Type B pancreatic cell (in vitro differentiated cells): ENCODE results near the gene SP6. TPM values are rescaled to one million over a fixed set of nuclear protein-coding genes. Genes with fewer than 3 reads are reported as not detected.

ENCODE experiments used
- DNase-seq: peaks from one replicate; pipeline ENCODE4 v3.0.0; 2021; ENCODE audit warnings: mixed read lengths; ENCODE audit not compliant: unreplicated experiment; ENCODE audit errors: extremely low spot score
- H3K27ac Mint-ChIP-seq: 2 replicates; pipeline ENCODE4 v1.8.0; 2021; ENCODE audit warnings: mild to moderate bottlenecking, mixed read lengths
- H3K27me3 Mint-ChIP-seq: 2 replicates; pipeline ENCODE4 v1.8.0; 2021; ENCODE audit warnings: mixed read lengths
- H3K36me3 Mint-ChIP-seq: 2 replicates; pipeline ENCODE4 v1.8.0; 2021; ENCODE audit warnings: mixed read lengths
- H3K4me1 Mint-ChIP-seq: one replicate; pipeline ENCODE4 v1.8.0; 2021; ENCODE audit warnings: mixed read lengths; ENCODE audit not compliant: unreplicated experiment
- H3K4me3 Mint-ChIP-seq: 2 replicates; pipeline ENCODE4 v1.8.0; 2021; ENCODE audit warnings: mild to moderate bottlenecking, mixed read lengths
- H3K9me3 Mint-ChIP-seq: 2 replicates; pipeline ENCODE4 v1.8.0; 2021; ENCODE audit warnings: mixed read lengths
- total RNA-seq: library from RNA; stranded (reverse); gene quantifications from 2 replicates; pipeline ENCODE4 v1.2.1, GENCODE V29; 2021; ENCODE audit warnings: low replicate concordance
- TF ChIP-seq, protein P1 (sequence below): fragments of 200-600 bp; sonication (generic); conservative IDR thresholded peaks from 2 replicates; pipeline ENCODE4 v1.5.0; 2021; ENCODE audit warnings: antibody characterized with exemption, mild to moderate bottlenecking

SP6 gene
- total RNA-seq, 1 donor from 2014 or later, result 19.3 TPM

DNA sequence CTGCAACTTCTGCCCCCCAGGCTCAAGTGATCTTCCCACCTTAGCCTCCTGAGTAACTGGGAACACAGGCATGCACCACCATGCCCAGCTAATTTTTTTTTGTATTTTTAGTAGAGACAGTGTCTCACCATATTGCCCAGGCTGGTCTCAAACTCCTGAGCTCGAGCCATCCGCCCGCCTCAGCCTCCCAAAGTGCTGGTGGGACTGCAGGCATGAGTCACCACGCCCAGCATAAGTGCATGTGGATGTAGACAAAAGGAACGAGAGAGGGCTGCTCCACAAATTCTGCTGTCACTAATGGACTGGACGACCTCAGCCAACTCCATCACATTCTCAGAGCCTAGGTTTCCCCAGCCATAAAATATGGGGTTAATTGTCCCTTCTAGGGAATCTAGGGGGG lies 37.3 kb upstream of the SP6 start:
- peaks cover 3% of the 10 kb centered on the region for H3K27me3 Mint-ChIP-seq

DNA sequence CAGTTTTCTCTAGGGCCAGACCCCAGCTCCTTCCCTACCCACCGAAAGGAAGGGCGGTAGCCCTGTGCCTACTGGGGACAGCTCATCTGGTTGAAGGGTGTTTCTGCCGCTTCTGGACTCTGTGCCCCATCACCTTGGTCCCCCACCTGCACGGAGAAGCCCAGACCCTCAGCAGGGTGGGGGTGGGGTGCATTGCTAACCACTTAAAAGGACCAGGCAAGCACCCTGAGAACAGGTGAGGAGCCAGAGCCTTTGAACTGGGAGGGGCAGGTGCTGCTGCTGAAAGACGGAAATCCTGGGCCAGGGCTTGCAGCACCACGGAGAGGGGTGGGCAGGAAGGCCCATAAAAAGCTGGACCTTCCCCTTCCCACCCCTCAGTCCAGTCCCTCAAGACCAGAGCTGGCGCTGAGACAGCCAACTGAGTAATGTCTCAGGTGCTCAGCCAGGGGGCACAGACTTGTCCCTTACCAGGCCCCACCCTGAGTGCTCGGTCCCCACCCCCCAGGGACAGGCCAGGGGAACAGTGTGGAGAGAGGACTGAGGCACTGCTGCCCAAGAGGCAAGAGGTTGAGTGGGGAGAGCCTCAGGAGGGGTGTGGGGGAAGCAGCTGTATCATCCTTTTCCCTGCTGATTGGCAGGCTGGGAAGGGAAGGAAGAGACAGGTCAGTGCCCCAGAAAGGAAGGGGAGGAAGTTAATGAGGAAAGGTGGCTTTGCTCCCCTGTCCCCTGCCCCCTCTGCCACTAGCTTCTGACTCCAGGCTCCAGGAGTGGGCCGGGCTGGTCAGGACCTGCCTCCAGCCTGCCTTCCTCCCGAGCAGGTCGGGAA lies 34.2 kb upstream of the SP6 start:
- H3K27me3 Mint-ChIP-seq, result peaks cover 21% of the 10 kb centered on the region
- TF ChIP-seq, protein P1, sequence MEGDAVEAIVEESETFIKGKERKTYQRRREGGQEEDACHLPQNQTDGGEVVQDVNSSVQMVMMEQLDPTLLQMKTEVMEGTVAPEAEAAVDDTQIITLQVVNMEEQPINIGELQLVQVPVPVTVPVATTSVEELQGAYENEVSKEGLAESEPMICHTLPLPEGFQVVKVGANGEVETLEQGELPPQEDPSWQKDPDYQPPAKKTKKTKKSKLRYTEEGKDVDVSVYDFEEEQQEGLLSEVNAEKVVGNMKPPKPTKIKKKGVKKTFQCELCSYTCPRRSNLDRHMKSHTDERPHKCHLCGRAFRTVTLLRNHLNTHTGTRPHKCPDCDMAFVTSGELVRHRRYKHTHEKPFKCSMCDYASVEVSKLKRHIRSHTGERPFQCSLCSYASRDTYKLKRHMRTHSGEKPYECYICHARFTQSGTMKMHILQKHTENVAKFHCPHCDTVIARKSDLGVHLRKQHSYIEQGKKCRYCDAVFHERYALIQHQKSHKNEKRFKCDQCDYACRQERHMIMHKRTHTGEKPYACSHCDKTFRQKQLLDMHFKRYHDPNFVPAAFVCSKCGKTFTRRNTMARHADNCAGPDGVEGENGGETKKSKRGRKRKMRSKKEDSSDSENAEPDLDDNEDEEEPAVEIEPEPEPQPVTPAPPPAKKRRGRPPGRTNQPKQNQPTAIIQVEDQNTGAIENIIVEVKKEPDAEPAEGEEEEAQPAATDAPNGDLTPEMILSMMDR, result no peak

More for the DNA sequence above, 37.3 kb upstream of the SP6 start:
- no peaks in the 10 kb centered on the region for H3K9me3 Mint-ChIP-seq
- TF ChIP-seq, protein P1, result no peak
- DNase-seq, result no peak
- peak overlapping the region; percentile 74 for H3K27ac Mint-ChIP-seq
- H3K4me1 Mint-ChIP-seq, result peaks cover 14% of the 10 kb centered on the region
- H3K4me3 Mint-ChIP-seq, result no peak overlapping the region
- H3K36me3 Mint-ChIP-seq, result no peaks in the 10 kb centered on the region

DNA sequence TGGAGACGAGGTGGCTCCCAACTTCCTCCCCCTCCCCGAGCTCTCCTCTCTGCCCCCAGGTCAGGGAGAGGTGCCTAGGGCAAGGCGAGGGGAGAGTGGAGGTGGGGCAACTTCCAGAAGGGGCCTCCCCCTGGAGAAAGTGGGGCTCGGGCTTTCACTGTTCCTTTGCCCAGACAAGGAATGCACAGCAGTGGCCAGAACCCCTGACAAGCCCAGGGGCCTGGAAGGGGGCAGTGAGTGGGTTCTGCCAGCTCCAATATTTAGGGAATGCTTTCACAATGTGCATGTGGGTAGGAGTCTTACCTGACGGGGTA lies 33.4 kb upstream of the SP6 start:
- DNase-seq, result no peak
- H3K9me3 Mint-ChIP-seq, result no peaks in the 10 kb centered on the region
- peak overlapping the region; percentile 49 for H3K4me3 Mint-ChIP-seq
- no peaks in the 10 kb centered on the region for H3K36me3 Mint-ChIP-seq
- H3K4me1 Mint-ChIP-seq, result peaks cover 15% of the 10 kb centered on the region
- H3K27me3 Mint-ChIP-seq, result peaks cover 23% of the 10 kb centered on the region
- TF ChIP-seq, protein P1, result no peak
- peak overlapping the region; percentile 84 for H3K27ac Mint-ChIP-seq

More for the DNA sequence above, 34.2 kb upstream of the SP6 start:
- peaks cover 15% of the 10 kb centered on the region for H3K4me1 Mint-ChIP-seq
- H3K36me3 Mint-ChIP-seq, result no peaks in the 10 kb centered on the region
- no peaks in the 10 kb centered on the region for H3K9me3 Mint-ChIP-seq
- DNase-seq, result no peak
- peak overlapping the region; percentile 84 for H3K27ac Mint-ChIP-seq
- H3K4me3 Mint-ChIP-seq, result peak overlapping the region; percentile 49

DNA sequence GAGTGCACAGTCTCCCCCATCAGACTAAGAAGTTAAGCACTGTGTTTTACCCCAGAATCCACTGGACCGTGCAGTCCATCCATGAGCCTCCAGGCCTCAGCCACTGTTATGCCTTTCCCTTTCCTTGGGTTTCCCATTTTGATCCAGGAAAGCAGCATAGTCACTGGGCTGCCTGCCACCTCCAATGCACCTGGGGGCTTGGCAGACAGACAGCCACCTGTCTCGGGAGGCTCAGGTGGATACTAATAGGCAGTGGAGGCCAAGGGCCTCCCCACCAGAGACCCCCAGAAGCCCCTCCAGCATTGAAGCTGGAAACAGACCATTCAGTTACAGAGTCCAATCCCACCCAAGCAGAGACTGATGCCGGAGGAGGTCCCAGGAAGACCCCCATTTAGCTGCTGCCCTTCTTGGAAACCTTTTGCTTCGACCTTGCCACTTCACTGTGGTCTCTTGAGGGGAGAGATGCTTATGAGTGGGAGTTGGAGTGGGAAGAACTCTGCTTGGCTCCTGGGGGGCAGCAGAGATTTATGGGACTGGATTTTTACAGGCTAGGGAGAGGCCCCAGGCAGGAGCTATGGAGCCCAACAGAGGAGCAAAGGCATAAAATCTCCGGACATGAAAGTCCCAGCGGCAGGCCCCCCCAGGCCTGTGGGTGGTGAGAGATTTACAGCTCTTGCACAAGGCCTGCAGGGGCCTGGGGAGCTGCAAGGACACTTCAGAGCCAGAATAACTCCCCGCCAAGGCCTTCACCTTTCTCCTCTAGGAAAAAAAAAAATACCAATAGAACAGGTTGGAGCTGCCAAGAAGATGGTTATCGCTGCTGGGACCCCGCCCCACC lies 32.8 kb upstream of the SP6 start:
- peaks cover 28% of the 10 kb centered on the region for H3K27me3 Mint-ChIP-seq
- peak overlapping the region; percentile 84 for H3K27ac Mint-ChIP-seq
- H3K4me3 Mint-ChIP-seq, result peak overlapping the region; percentile 49
- H3K36me3 Mint-ChIP-seq, result no peaks in the 10 kb centered on the region
- no peak for DNase-seq
- no peaks in the 10 kb centered on the region for H3K9me3 Mint-ChIP-seq
- peaks cover 20% of the 10 kb centered on the region for H3K4me1 Mint-ChIP-seq
- TF ChIP-seq, protein P1, result no peak

DNA sequence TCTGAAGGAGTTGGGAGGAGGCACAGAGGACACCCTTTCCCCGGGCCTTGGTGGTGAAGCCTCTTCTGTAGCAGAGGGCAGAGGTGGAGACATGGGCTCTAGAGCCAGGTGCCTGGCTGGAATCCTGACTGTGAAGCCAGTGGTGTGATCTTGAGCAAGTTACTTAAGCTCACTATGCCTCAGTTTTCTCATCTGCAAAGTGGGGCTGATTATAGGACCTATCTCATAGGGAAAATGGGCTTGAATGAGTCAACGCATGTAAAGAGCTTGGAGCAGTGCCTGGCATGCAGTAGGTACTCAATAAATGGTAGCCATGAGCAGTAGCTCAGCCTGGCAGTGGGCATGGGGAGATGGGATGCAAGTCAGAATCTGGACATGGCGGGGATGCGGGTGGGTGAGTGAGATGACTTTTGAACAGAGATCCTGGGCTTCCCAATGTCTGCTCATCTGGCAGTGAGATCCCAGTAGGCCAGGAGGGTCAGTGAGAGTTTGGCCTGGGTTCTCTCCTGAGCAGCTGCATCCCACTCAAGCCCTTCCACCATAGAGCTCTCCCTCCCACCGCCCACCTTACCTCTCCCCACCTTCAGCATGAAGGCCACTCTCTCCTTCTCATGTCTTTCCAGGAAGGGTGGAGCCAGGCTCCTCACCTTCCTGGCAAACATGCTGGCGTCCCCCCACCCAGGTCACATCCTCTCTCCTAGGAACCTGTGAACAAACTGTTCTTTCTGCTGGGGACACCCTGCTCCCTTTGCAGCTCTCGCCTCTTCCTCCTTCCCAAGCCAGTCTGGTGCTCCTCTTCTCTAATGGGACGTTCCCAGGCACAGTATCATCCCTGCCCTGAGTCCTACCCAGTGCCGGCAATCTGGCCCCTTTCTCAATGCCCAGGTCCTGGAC lies 32.0 kb upstream of the SP6 start:
- Mint-ChIP-seq H3K4me1 (peaks cover 21% of the 10 kb centered on the region), H3K36me3 (no peaks in the 10 kb centered on the region), H3K9me3 (no peaks in the 10 kb centered on the region), H3K27me3 (peaks cover 35% of the 10 kb centered on the region), H3K27ac (peak overlapping the region; percentile 84), H3K4me3 (peak overlapping the region; percentile 20)
- no peak for DNase-seq
- TF ChIP-seq, protein P1, result no peak
